HG02938 (cell line): ENCODE results near the gene SLC35A3.

Experiments
- ATAC-seq: cut with Tn5 transposase; IDR thresholded peaks from one replicate; pipeline ENCODE4 v1.9.1; 2021; ENCODE audit warnings: mild to moderate bottlenecking, moderate library complexity; ENCODE audit not compliant: unreplicated experiment

SLC35A3 gene

GRCh38 chr1:100074604-100075395 lies 105.0 kb downstream of the SLC35A3 start:
- ATAC-seq, result no peak

GRCh38 chr1:100075773-100076172 lies 106.0 kb downstream of the SLC35A3 start:
- peak; percentile 44 for ATAC-seq

DNA sequence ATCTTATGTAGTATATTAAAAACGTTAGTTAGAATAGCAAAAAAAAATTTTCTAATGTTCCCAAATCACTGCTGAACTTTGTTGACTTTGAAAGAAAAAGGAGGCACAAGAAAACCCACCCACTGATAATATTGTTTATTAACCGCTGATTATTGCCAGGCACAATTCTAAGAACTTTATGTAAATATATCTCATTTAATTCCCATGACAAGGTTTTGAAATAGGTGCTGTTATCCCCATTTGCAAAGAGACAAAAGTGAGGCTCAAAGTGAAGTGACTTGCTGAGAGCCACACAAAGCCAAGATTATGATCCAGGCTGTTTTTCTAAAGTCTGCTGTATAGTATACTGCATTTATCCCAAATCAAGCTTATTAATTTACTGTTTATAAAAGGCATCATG lies 106.5 kb downstream of the SLC35A3 start:
- ATAC-seq, result peak; percentile 5

- peak; percentile 79 for ATAC-seq
Observed at GRCh38 chr1:100076744-100077143, 106.9 kb downstream of the SLC35A3 start.

DNA sequence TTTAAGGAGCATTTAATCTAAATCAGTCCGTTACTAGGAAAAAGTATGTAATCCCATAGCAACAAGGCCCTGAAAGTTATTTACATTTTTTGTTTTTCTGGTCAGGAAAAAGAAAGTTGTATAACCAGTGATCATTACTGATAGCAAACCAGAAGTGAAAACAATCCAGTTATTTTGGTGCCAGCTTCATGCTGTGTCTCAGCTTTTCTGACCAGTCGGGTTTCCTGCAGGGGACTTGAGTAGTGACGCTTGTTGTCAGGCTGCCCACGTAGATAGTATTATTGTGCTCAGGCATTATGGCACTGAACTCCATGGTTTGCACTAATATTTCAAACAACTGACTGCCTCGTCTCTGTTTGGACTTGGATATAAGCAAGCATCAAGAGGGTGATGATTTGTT lies 107.7 kb downstream of the SLC35A3 start:
- peak; percentile 51 for ATAC-seq

DNA sequence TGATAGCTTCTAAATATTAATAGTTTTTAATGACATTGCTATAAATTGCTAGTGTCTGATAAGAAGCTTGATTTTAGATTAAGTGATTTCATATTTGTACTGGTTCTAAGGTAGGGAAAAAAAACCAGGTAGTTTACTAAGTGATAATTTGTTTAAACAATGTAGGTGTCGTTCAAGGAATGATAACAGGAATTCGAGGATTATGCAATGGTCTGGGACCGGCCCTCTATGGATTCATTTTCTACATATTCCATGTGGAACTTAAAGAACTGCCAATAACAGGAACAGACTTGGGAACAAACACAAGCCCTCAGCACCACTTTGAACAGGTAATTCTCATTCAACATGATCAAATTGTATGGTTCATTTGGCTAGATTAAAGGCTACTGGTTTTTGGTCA lies 110.5 kb downstream of the SLC35A3 start:
- ATAC-seq, result no peak
